K562 (cell line): Measurements from ENCODE around the gene YBX2. TPM values are rescaled to one million over a fixed set of nuclear protein-coding genes. Genes with fewer than 3 reads are reported as not detected.

Source experiments
- ADNP ChIP-seq: fragments of 200-800 bp; sonication (Bioruptor generic); IDR thresholded peaks from 2 replicates; pipeline ENCODE4 v1.6.1; 2016; ENCODE audit warnings: missing genetic modification characterization, missing compliant biosample characterization
- BCL6 ChIP-seq: fragments of 250-450 bp; sonication (Bioruptor Pico); IDR thresholded peaks from 2 replicates; pipeline ENCODE4 v1.4.0; 2020
- BRCA1 ChIP-seq, 2 experiments: fragments of 450-650 bp in 1 of 2; sonication (generic) in 1 of 2; formaldehyde crosslinking in 1 of 2; IDR thresholded peaks; 2 replicates each; pipeline versions ENCODE4 v1.5.0 to v1.6.1; 2017 to 2020; ENCODE audit warnings: mild to moderate bottlenecking in 1 of 2, missing genetic modification reagents in 1 of 2
- CC2D1A ChIP-seq: fragments of 450-650 bp; IDR thresholded peaks from 2 replicates; pipeline ENCODE4 v1.6.1; 2017; ENCODE audit warnings: mild to moderate bottlenecking
- HNRNPK ChIP-seq: fragments of 200-400 bp; formaldehyde crosslinking; IDR thresholded peaks from one replicate; pipeline ENCODE4 v1.6.1; 2018; ENCODE audit warnings: mild to moderate bottlenecking, low read depth, low read length; ENCODE audit not compliant: poor library complexity, severe bottlenecking
- POLR2AphosphoS5 ChIP-seq: IDR thresholded peaks from 2 replicates; pipeline ENCODE4 v1.6.1; 2011; ENCODE audit warnings: mild to moderate bottlenecking, low read depth, low read length, moderate library complexity; ENCODE audit not compliant: control insufficient read depth, insufficient read depth
- RB1 ChIP-seq: fragments of 450-650 bp; IDR thresholded peaks from 2 replicates; pipeline ENCODE4 v1.6.1; 2017; ENCODE audit warnings: low read depth, mild to moderate bottlenecking
- RCOR1 ChIP-seq, 2 experiments: IDR thresholded peaks; 2 replicates each; pipeline ENCODE4 v1.6.1; 2012; ENCODE audit warnings: low read depth in 2 of 2, low read length in 2 of 2, borderline replicate concordance in 1 of 2, improper control_type of control experiment in 1 of 2
- SIN3A ChIP-seq, 2 experiments: fragments of 150-350 bp in 1 of 2; IDR thresholded peaks; 2 replicates each; pipeline ENCODE4 v1.6.1; 2011 to 2016; ENCODE audit warnings: borderline replicate concordance in 2 of 2, low read depth in 2 of 2, low read length in 2 of 2, mild to moderate bottlenecking in 2 of 2, moderate library complexity in 2 of 2; ENCODE audit not compliant: control insufficient read depth in 1 of 2
- SOX6 ChIP-seq: fragments of 450-650 bp; IDR thresholded peaks from 2 replicates; pipeline ENCODE4 v1.6.1; 2014; ENCODE audit warnings: mild to moderate bottlenecking
- SREBF1 ChIP-seq: fragments of 150-350 bp; IDR thresholded peaks from 2 replicates; pipeline ENCODE4 v1.6.1; 2014; ENCODE audit warnings: antibody characterized with exemption, low read depth, low read length, borderline replicate concordance
- SREBF2 ChIP-seq: sonication (generic); formaldehyde crosslinking; IDR thresholded peaks from 2 replicates; pipeline ENCODE4 v1.4.0; 2020; ENCODE audit warnings: mild to moderate bottlenecking, missing genetic modification reagents
- VEZF1 ChIP-seq: fragments of 200-800 bp; sonication (Bioruptor generic); IDR thresholded peaks from 2 replicates; pipeline ENCODE4 v1.6.1; 2017; ENCODE audit warnings: missing genetic modification characterization, missing compliant biosample characterization
- ZBTB12 ChIP-seq: fragments of 250-450 bp; sonication (Bioruptor Pico); IDR thresholded peaks from 2 replicates; pipeline ENCODE4 v1.4.0; 2020
- ZBTB33 ChIP-seq: sonication (generic); formaldehyde crosslinking; IDR thresholded peaks from 2 replicates; pipeline ENCODE4 v1.8.1; 2023; ENCODE audit warnings: mild to moderate bottlenecking, missing genetic modification reagents
- ZC3H11A ChIP-seq: IDR thresholded peaks from 2 replicates; pipeline ENCODE4 v1.6.1; 2012; ENCODE audit warnings: low read depth, low read length, improper control_type of control experiment
- ZNF217 ChIP-seq: sonication (generic); formaldehyde crosslinking; IDR thresholded peaks from 2 replicates; pipeline ENCODE4 v1.8.0; 2022; ENCODE audit warnings: mild to moderate bottlenecking, missing genetic modification reagents
- ZNF395 ChIP-seq: fragments of 200-800 bp; sonication (Bioruptor generic); IDR thresholded peaks from 2 replicates; pipeline ENCODE4 v1.6.1; 2017; ENCODE audit warnings: missing genetic modification characterization, missing compliant biosample characterization
- ZNF707 ChIP-seq: fragments of 250-450 bp; sonication (Bioruptor Pico); conservative IDR thresholded peaks from 2 replicates; pipeline ENCODE4 v1.8.0; 2022; ENCODE audit warnings: inconsistent platforms, mild to moderate bottlenecking, moderate library complexity
- polyA plus RNA-seq, 8 experiments: library from polyadenylated mRNA; depleted of rRNA in 4 of 8; stranded (reverse) in 5 of 8; unstranded in 3 of 8; fragments of >200 nt; fragmentation: Nextera tagmentation in 2 of 8; fragmentation: Illumina TruSeq in 1 of 8; extraction: Ambion mirVana in 2 of 8; extraction: Trizol in 1 of 8; gene quantifications; 2 replicates each; pipeline versions ENCODE4 v1.2.1 to v1.2.3, GENCODE V29; 2011 to 2014; ENCODE audit warnings: inconsistent platforms in 1 of 8, missing spikeins in 1 of 8
- total RNA-seq, 7 experiments: library from RNA; depleted of rRNA in 6 of 7; stranded (reverse); fragments of >200 nt in 6 of 7; fragmentation: Illumina TruSeq in 2 of 7; extraction: Trizol in 2 of 7; gene quantifications; 2 replicates each; pipeline versions ENCODE4 v1.2.1 to v1.2.3, GENCODE V29; 2011 to 2021; ENCODE audit warnings: low replicate concordance in 1 of 7

Gene YBX2
- total and polyA plus RNA-seq, 9 of the 15 experiments (the other 6 are each of a cell fraction or from before 2014, with no cell fraction given), result 0.03 to 0.59 (median 0.27) TPM; not detected in 6

- TF ChIP-seq ZBTB12 (CRISPR knock-in tag), result peak; percentile 76
- peak in 1 of 2 experiments; percentile 7; a peak in 1 of 4 replicates for TF ChIP-seq RCOR1 (IDR thresholded peaks at IDR 0.05; ENCODE audit: borderline replicate concordance in 1 of 2, low read depth in 2 of 2, low read length in 2 of 2)
- TF ChIP-seq ZBTB33 (CRISPR knock-in tag), result peak; percentile 34; the same call in 1 of the 2 replicates
- no peak for TF ChIP-seq ADNP (tag)
- TF ChIP-seq HNRNPK, result no peak
- peak; percentile 89 for TF ChIP-seq VEZF1 (CRISPR knock-in tag)
- no peak for TF ChIP-seq SREBF2
- 0 out of 2 replicates have a peak, but pooled peaks have one; percentile 35 for TF ChIP-seq RB1
- no peak for TF ChIP-seq SREBF1
- TF ChIP-seq ZC3H11A, result no peak
- peak; percentile 67; the same call in 1 of the 2 replicates for TF ChIP-seq POLR2AphosphoS5
- no peak for TF ChIP-seq ZNF395 (CRISPR knock-in tag)
- TF ChIP-seq BRCA1 (IDR thresholded peaks at IDR 0.05), result no peak
- no peak for TF ChIP-seq BRCA1 (CRISPR knock-in tag; IDR thresholded peaks at IDR 0.05)
- TF ChIP-seq ZNF217 (CRISPR knock-in tag), result no peak
- no peak for TF ChIP-seq ZNF707
- TF ChIP-seq SOX6, result peak; percentile 30; the same call in 1 of the 2 replicates
- TF ChIP-seq BCL6, result no peak
- TF ChIP-seq SIN3A (IDR thresholded peaks at IDR 0.05; ENCODE audit: borderline replicate concordance in 2 of 2, control insufficient read depth in 1 of 2, low read depth in 2 of 2, low read length in 2 of 2), result peak; percentile 74 to 80
- TF ChIP-seq CC2D1A, result no peak
These were observed 42.0 kb downstream of the YBX2 start, which contains the start of gene ELP5 (continued) for GRCh38 chr17:7252176-7253043.
